HL-60/S4 treated with phorbol 12-myristate 13-acetate at 8.2 ng/mL for 4 days and 3 days (cell line): ENCODE results near the gene ROCK2.

Experiments
- in situ Hi-C: fragments of 300-500 bp; cut with MboI; formaldehyde crosslinking; loops from 2 replicates; pipeline ENCODE4 v1.15.0; 2022; ENCODE audit warnings: low sequenced_read_pairs

Gene ROCK2

GRCh38 chr2:11132036-11132671, 212.3 kb downstream of the ROCK2 start:
- in situ Hi-C loops = loop anchor here (10.0 kb wide), 2 partner anchors 313 to 453 kb away; no protein-coding TSS in a partner anchor

GRCh38 chr2:11131166-11131920, 213.1 kb downstream of the ROCK2 start:
- in situ Hi-C loops = loop anchor here (10.0 kb wide), 2 partner anchors 313 to 453 kb away; no protein-coding TSS in a partner anchor
